Measurements from ENCODE around the gene MAPK8IP3.

The MAPK8IP3 gene

DNA sequence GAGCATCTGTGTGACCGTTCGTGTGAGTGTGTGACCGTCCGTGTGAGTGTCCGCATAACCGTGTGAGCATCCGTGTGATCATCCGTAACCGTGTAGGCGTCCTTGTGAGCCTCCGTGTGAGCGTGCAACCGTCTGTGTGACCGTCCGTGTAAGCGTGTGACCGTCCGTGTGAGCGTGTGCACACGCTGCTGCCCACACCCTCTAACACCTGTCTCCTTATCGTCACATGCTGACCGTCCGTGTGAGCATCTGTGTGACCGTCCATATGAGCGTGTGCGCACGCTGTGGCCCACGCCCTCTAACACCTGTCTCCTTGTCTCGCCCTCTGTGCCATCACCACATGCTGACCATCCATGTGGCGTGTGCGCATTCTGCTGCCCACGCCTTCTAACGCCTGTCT is 34.2 kb downstream of the MAPK8IP3 start:
- DNase-seq (ENCODE audit: low spot score): no peak

GRCh38 chr16:1740781-1741490 is 34.9 kb downstream of the MAPK8IP3 start:
- no peak for DNase-seq (ENCODE audit: low spot score)

- peak; percentile 7 for DNase-seq (ENCODE audit: low spot score)
These were observed 35.7 kb downstream of the MAPK8IP3 start for GRCh38 chr16:1741553-1742165.

DNA sequence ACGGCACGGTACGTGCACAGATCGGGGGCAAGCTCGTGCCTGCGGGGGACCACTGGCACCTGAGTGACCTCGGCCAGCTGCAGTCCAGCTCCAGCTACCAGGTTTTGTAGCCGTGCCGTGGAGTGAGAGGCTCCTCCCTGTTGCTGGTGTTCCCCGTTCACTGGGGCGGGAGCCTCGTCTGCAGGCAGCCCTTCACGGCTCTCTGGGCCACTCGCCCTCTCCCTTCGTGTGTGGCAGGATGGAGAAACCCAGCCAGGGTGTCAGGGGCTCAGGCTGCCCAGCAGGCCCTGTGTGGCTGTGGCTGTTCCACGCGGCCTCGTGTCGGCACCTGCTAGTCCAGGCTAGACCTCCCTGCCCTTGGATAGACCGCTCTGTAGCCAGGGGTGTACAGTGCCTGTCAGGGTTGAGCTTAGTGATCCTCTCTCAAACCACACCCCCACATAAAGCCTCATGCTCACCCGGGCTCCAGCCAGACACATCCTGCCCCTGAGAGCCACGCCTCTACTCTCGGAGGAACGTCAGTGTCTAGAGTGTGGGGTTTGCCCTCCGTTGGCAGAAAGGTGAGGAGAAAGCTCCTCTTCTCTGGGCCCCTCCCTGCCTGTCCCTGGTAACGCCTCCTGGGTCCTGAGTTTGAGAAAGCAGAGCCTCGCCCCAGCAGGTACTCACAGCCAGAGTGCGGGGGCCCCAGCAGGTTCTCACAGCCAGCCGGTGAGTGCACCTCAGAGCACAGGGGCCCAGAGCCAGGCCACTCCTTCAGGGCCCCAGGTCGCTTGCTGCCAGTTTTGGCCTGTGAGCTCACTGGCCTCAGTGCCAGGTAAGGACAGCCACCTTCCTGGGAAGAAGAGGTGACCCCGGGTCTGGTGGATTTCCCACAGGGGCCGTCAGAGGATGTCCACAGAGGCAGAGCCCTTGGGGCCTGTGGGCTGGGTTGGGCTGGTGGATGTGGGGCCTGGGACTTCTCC is 37.7 kb downstream of the MAPK8IP3 start:
- DNase-seq (ENCODE audit: low spot score): peak; percentile 16

GRCh38 chr16:1744338-1744840 is 38.4 kb downstream of the MAPK8IP3 start:
- peak; percentile 31 for DNase-seq (ENCODE audit: low spot score)

DNA sequence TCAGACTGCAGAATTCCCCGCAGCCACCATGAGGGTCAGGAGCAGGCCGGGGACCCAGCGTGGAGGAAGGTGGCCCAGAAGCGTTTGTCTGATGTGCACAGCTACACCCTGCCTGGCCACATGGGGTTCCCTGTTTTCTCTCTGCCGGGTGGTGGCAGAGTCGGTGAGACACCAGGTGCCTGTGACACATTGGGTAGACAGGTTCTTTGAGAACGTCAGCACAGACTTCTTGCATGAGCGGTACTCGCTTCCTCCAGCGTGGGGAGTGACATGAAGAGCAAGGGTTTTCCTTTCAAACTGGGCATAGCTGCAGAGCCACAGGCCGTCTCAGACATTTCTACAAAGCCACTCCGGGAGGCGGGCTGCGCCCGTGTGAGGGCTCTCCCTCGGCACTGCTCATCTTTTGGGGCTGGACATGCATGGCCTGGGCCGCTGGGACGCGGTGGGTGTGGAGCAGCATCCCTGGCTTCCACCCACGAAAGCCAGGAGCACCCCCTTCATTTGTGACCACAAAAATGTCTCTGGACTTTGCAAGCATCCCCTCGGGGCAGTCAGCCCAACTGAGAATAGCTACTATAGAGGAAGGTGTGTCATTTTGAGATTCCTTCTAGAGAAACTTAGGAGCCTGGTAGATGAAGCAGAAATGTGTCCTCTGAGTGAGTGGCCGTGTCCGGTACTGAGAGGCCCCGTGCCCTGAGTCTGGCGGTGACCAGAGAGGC is 39.3 kb downstream of the MAPK8IP3 start:
- DNase-seq (ENCODE audit: low spot score): peak; percentile 41

DNA sequence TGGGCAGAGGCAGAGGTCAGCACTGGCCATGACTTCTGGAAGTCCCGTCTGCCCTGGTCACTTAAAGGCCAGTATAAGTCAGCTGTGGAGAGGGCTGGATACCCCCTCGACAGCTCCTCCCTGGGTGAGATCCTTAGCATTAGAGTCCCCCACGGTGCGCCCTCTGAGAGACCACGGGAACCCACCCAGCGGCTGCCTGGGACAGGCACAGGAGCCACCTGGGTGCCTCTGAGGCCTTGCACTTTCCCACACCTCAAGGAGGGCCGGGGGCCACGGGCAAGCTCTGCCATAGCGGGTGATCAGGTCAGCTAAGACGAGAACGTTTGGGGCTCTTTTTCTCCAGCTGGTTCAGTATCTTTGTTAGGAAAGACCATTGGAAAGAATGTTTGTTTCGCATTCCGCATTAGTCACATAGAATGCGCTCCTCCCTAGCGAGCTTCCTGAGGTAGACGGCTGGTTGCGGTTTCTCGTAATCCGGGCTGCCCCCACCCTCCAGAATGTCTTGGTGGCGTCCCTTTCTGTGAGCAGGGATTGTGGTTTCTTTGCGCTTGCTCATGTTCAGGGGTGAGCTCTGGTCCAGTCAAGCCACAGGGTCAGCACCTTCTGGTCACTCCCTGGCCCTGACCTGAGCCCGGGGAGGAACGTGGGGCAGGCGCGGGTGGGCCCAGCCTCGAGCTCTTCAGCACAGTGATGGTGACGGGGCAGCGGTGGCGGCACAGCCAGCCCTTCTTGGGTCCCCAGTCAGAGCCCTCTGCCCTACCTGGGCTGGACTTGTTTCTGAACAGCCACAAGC is 40.1 kb downstream of the MAPK8IP3 start:
- DNase-seq (ENCODE audit: low spot score): peak; percentile 0

DNA sequence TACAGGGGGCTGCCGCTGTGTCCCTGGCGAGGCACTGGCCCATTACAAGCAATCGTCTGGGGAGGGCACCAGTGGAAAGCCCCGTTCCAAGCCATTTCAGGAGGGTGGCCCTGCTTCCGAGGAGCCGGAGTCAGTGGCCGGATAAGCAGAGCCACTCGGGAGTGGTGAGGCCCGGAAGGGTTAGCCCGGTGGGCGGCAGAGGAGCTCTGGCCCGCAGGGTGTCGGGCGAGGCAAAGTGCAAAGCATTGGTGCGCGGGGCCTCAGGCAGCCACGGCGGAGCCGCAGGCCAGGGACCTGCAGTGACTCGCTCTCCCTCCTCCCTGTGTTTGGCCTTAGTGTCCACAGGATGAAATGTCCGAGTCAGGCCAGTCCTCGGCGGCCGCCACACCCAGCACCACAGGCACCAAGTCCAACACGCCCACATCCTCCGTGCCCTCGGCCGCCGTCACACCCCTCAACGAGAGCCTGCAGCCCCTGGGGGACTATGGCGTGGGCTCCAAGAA is 40.7 kb downstream of the MAPK8IP3 start:
- DNase-seq (ENCODE audit: low spot score): peak; percentile 28

- DNase-seq (ENCODE audit: low spot score): no peak
These were observed 41.9 kb downstream of the MAPK8IP3 start for GRCh38 chr16:1747934-1748333.

DNA sequence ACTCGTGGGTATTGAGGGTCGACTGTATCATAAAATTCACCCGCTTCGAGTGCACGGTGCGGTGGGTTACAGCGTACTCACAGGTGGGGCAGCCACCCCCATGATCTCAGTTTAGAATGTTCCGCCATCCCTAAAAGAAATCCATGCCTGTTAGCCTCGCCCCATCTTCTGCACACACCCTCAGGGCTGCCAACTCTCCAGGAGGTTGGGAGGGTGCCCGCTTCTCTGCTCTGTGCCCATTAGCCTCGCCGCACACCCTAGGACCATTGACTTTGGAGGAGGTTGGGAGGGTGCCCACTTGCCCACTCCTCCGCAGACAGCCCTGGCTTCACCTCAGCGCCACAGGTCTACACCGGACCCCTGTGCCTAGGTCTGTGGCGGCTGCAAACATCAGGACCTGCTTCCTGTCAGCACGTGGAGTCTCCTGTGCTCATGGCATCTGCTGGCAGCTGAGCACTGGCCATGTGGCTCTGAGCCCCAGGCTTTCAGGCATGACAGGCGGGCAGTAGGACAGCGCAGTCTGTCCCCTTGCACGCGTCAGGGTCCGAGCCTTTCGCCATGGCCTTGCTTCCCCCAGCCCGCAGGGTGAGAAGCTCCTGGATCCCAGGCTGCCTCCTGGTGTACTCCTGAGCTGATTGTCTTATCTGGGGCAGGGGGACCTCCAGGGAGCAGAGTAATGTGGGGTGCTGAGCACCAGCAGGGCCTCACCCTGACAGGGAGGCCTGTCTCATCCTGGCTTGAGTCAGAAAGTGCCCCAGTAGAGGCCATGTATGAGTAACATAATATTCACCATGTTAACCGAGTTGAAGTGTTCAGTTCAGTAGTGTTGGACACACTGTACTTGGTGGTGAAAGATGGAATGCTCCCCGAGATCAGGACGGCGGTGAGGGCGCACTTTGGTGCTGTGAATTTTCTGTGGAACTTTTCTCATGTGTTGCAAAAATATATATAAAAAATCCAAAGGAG is 43.4 kb downstream of the MAPK8IP3 start:
- peak; percentile 73 for DNase-seq (ENCODE audit: low spot score)

DNA sequence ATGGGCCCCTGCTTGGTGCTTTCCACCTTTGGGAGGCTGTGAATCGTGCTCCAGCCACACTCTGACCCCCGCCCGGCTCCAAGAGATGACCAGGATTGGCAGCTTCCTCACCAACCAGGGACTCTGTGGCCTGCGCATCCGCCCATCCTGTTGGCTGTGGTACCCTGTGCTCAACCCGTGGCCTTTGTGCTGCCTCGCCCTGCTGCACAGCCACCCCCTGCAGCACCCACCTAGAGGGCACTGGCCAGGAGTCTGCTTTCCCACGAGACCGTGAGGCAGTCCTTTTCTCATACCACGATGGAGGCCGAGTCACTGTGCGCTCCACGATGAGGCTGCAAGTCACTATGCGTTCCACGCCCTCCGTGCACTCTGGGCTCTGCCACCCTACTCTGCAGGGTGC is 46.0 kb downstream of the MAPK8IP3 start:
- DNase-seq (ENCODE audit: low spot score): peak; percentile 3

DNA sequence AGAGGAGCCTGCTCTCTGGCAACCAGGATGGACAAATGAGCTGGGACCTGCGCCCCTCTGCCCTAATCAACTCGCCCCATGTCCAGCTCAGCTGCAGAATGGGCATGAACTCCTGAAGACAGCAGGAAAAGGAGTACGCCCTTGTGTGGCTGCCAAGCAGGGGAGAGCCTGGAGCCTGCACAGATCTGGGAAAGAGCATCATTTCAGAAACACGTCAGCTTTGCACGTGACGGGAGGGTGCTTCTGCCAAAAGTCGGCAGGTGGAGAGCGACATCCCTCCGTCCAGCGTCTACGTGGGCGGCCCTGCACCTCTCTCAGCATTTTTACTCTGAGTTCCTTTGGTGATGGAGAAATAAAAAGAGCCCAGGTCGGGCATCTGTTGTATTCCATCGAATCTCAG is 46.9 kb downstream of the MAPK8IP3 start:
- DNase-seq (ENCODE audit: low spot score): peak; percentile 90

GRCh38 chr16:1754204-1754603 is 48.2 kb downstream of the MAPK8IP3 start:
- no peak for DNase-seq (ENCODE audit: low spot score)

- DNase-seq (ENCODE audit: low spot score): no peak
These were observed 51.9 kb downstream of the MAPK8IP3 start for GRCh38 chr16:1757714-1758461.

DNA sequence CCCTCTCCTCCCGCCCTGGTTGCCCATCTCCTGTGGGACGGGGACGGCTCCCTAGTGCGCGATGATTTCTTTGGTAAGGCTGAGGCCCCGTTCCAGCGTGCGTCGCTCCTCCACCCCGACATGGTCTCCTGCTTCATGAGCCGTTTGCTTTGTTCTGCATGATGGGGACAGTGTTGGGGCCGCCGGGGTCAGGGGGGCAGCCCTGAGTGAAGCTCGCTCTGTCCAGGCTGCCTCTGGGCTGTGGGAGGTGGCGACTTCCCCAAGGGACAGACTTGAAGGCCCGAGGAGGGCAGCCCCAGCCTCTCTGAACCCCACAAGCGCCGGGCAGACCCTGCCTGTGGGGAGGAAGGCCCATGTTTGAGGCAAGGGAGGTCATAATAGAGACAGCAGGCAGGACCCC is 52.9 kb downstream of the MAPK8IP3 start:
- no peak for DNase-seq (ENCODE audit: low spot score)

GRCh38 chr16:1759511-1759910 is 53.5 kb downstream of the MAPK8IP3 start:
- no peak for DNase-seq (ENCODE audit: low spot score)

- no peak for DNase-seq (ENCODE audit: low spot score)
These were observed 54.9 kb downstream of the MAPK8IP3 start for GRCh38 chr16:1760911-1761310.

DNA sequence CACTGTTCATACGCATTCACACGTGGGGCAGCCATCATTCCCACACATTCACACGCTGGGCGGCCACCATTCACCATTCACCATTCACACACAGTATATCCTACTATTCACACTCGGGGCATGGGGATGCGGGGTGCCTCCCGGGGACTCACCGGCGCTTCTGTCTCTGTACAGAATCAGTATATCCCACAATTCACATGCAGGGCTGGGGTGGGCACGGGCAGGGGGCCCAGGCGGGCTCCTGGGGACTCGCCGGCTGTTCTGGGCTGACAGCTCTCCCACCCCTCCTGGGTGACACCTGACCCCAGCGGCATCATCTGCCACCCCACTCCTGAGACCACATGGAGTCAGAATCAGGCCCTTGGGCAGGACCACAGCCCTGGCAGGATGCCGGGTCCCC is 55.8 kb downstream of the MAPK8IP3 start:
- no peak for DNase-seq (ENCODE audit: low spot score)

All from cerebellar cortex (tissue), 1 donor.